8988T (cell line): ENCODE results near the gene NCBP3.
"Not testable (repeated sequence)": the region's sequence is repeated elsewhere in the genome, so short reads cannot be mapped to it uniquely, and the experiment has no call there.

Source experiments
- DNase-seq: peaks from one replicate; pipeline ENCODE4 v3.0.0; 2011

Gene NCBP3

GRCh38 chr17:3846437-3847164, 555 bp upstream of the NCBP3 start:
- DNase-seq = no peak

GRCh38 chr17:3845291-3845620, 790 bp downstream of the NCBP3 start:
- no peak for DNase-seq

- DNase-seq = not testable (repeated sequence)
Measured at GRCh38 chr17:3844556-3844955, 1.5 kb downstream of the NCBP3 start.

GRCh38 chr17:3843935-3844516, 2.0 kb downstream of the NCBP3 start:
- peak; percentile 58 for DNase-seq

GRCh38 chr17:3838206-3838605, 7.8 kb downstream of the NCBP3 start:
- DNase-seq = no peak

GRCh38 chr17:3836551-3836950, 9.5 kb downstream of the NCBP3 start:
- DNase-seq = no peak

GRCh38 chr17:3835410-3836229, 10.4 kb downstream of the NCBP3 start:
- no peak for DNase-seq

- no peak for DNase-seq
Measured at GRCh38 chr17:3834811-3835210, 11.2 kb downstream of the NCBP3 start.

- DNase-seq = no peak
Measured at GRCh38 chr17:3828852-3829232, 17.2 kb downstream of the NCBP3 start.

- DNase-seq = no peak
Measured at GRCh38 chr17:3828151-3828851, 17.7 kb downstream of the NCBP3 start.

GRCh38 chr17:3827124-3827773, 18.8 kb downstream of the NCBP3 start:
- no peak for DNase-seq

GRCh38 chr17:3826191-3826590, 19.9 kb downstream of the NCBP3 start:
- no peak for DNase-seq

GRCh38 chr17:3821101-3821500, 24.9 kb downstream of the NCBP3 start:
- DNase-seq = no peak

- no peak for DNase-seq
Measured at GRCh38 chr17:3818786-3819185, 27.3 kb downstream of the NCBP3 start.

- no peak for DNase-seq
Measured at GRCh38 chr17:3817851-3818605, 28.0 kb downstream of the NCBP3 start.

- DNase-seq = no peak
Measured at GRCh38 chr17:3815925-3816324, 30.1 kb downstream of the NCBP3 start.

- DNase-seq = no peak
Measured at GRCh38 chr17:3815122-3815521, 30.9 kb downstream of the NCBP3 start.

- no peak for DNase-seq
Measured at GRCh38 chr17:3814361-3814760, 31.7 kb downstream of the NCBP3 start.

GRCh38 chr17:3813171-3813570, 32.9 kb downstream of the NCBP3 start:
- no peak for DNase-seq

- DNase-seq = no peak
Measured at GRCh38 chr17:3812771-3813170, 33.3 kb downstream of the NCBP3 start.

- no peak for DNase-seq
Measured at GRCh38 chr17:3812284-3812683, 33.8 kb downstream of the NCBP3 start.

- no peak for DNase-seq
Measured at GRCh38 chr17:3810019-3810418, 36.0 kb downstream of the NCBP3 start.
